Measurements from ENCODE around the gene HRH1.
"Not testable (repeated sequence)": the region's sequence is repeated elsewhere in the genome, so short reads cannot be mapped to it uniquely, and the experiment has no call there.

Gene HRH1, protein sequence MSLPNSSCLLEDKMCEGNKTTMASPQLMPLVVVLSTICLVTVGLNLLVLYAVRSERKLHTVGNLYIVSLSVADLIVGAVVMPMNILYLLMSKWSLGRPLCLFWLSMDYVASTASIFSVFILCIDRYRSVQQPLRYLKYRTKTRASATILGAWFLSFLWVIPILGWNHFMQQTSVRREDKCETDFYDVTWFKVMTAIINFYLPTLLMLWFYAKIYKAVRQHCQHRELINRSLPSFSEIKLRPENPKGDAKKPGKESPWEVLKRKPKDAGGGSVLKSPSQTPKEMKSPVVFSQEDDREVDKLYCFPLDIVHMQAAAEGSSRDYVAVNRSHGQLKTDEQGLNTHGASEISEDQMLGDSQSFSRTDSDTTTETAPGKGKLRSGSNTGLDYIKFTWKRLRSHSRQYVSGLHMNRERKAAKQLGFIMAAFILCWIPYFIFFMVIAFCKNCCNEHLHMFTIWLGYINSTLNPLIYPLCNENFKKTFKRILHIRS

DNA sequence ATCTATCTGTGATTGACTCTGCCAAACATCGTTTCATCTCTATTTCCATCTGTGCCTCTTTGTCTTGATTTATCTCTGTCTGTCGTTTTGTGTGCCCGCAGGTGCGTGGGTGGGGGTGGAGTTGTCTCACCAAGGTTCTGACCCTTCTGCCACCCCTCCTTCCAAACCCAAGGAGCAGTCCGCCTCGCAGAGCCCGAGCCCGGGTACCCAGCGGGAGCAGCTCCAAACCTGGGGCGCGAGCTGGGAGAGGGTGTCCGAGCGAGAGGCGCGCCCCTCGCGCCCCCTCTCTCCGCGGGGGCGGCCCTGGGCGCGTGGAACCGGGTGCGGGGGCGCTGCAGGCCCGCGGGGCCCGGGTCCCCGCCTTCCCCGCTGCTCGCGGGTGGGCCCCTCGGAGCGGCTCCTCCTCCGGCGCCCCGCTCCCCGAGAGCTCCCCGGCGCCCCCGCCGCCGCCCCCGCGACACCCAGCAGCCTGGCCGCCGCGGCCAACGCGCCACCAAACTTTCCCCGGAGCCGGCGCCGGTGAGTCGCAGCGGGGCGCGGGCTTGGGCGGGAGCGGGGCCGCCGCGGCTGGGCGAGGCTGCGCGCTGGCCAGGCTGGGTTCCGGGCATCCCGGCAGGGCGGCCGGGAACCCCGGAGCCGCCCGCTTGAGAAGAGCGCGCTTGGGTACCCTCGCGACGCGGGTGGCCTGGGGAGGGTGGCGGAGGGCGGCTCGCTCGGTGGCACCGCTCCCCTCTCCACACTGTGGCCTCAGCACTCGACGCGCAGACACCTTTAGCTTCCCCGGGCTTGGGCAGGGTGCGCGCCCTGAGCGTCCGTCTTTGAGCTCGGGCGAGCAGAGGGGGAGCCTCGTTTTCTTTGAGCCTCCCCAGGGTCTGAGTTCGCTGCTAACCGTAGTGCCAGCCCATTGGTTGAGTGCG, at the start of gene HRH1:
Gene HRH1 (plus strand): TSS at position 458 of the 917 bp plus-strand sequence. CDS start 104,545 bp downstream, outside the sequence.
- DNase-seq (ENCODE audit: low read depth) = no peak

- not testable (repeated sequence) for DNase-seq (ENCODE audit: low read depth)
Observed at GRCh38 chr3:11113316-11113715, 41.0 kb upstream of the HRH1 start.

- no peak for DNase-seq (ENCODE audit: low read depth)
Observed at GRCh38 chr3:11115548-11115947, 38.7 kb upstream of the HRH1 start.

DNA sequence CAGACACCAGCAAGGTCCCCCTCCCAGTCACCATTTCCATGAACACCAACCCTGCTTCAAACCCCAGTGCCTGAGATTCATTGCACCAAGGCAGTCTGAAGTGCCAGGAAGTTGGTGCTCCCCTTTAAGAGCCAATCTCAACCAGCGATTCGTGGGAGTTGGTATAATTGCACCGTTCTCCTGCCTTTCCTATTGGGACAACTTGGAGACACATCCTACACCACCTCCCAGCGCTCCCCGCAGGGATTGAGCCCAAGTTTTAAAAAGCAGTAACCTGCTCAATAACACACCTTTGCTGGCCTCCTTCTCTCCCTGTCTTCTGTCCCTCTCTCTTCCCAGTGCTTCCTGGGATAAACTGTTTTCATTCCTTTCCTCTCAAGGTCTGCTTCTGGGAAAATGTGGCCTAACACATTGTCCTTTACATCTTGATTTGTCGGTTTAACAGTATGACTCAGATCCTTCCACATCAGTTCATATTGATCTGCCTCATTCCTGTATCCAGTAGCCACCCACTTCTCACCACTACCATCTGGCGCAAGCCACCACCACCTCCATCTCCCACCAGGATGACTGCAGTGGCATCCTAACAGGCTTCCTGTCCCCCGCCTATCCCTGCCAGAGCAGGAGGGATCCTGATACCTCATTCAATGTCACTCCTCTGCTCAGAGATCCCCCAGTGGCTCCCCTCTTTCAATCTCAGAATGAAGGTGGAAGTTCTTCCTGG, 37.8 kb upstream of the HRH1 start:
- DNase-seq (ENCODE audit: low read depth) = no peak

DNA sequence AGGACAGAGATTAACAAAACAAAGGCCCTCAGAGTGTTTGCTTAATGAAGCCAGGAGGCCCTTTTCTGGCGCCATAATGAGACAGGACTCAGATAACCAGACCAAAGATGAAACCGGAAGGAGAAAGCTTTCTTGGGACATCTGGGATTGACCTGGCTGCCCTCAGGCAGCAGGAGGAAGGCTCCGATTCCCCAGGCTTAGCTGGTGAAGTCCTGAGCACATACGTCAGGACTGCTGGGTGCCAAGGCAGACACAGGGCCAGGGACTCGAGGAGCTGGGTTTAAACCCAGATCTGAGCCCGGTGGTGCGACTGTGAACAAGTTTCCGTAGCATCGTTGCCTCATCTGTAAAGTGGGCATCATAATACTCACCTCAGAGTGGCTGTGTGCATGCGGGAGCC, 36.7 kb upstream of the HRH1 start:
- DNase-seq (ENCODE audit: low read depth) = no peak

DNA sequence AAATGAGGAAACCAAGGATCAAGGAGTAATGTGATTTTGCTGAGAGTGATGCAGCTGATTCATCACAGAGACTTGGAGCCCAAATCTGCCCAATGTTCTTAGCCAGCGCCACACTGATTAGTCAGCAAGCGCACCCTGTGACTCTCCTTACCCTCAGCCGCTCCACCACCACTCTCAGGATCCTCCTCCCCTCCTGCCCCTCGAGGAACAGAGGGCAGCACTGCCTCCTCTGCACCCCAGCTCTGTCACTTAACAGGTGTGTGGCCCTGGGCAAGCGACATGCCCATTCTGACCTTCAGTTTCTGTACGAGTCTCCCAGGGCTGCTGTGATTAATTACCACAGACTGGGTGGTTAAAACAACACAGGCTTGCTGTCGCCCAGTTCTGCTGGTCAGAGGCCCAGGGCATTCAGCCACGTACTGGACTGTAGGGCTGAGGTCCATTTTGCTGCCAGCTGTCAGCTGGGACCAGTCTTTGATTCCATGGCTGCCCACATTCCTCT, 36.1 kb upstream of the HRH1 start:
- no peak for DNase-seq (ENCODE audit: low read depth)

DNA sequence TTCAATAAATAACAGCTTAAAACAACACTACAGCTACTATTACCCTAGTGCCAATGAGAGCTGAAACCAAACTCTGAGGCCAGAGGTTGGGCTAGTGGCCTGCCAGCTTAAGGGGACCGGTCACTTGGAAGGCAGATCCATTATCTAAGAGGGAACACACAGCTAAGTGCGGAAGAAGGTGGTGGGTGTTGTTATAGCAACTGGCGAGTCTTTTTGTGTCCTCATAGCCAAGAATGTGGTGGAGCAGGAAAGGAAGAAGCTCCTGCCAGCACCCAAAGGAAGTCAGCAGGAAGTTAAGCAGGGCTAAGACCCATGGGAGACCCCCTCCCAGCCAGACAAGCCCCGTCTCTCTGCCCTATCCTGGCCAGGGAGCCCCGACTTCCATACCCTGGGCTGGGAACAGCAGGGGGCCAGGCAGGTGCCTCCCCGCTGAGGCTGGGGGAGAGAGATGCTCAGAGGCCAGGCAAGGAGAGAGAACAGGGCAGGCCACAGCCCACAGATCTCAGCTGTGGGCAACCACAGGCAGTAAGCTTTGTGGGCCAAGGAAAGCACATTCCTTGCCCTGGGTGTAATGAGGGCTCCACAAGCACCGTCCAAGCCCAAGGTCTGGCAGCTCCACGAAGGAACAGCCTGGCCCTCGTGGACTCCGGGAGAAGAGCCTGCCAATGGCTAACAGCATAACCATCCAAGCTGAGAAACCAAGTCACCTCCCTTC, 34.0 kb upstream of the HRH1 start:
- no peak for DNase-seq (ENCODE audit: low read depth)

- DNase-seq (ENCODE audit: low read depth) = no peak
Observed at GRCh38 chr3:11126653-11127052, 27.6 kb upstream of the HRH1 start.

GRCh38 chr3:11128682-11129632, 25.3 kb upstream of the HRH1 start:
- DNase-seq (ENCODE audit: low read depth) = no peak

DNA sequence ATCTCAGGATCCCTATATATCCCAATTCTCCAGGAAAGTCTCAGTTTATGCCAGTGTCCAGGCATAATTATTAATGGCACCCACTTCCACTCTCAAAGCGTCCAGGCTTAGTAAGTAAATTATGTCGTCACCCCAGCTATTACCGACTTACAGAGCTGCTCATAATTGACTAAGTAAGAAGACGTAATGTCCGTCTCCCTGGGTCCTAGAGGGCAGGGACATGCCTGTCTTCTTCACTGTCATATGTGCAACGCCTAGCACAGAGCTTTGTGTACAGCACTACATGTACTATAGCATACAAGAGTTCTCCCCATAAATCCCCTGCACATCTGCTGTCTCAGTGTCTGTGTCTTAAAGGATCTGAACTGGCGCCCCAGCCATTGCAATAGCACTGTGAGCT, 23.9 kb upstream of the HRH1 start:
- DNase-seq (ENCODE audit: low read depth) = no peak

GRCh38 chr3:11131371-11131770, 22.9 kb upstream of the HRH1 start:
- DNase-seq (ENCODE audit: low read depth) = no peak

DNA sequence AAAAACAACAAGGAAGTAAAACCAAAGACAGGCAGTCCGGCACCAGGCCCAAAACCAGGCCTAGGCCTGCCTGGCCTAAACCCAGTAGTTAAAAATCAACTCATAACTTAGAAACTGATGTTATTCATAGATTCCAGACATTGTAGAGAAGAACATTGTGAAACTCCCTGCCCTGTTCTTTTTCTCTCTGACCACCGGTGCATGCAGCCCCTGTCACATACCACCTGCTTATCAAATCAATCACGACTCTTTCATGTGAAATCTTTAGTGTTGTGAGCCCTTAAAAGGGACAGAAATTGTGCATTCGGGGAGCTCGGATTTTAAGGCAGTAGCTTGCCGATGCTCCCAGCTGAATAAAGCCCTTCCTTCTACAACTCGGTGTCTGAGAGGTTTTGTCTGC, 22.4 kb upstream of the HRH1 start:
- not testable (repeated sequence) for DNase-seq (ENCODE audit: low read depth)

DNA sequence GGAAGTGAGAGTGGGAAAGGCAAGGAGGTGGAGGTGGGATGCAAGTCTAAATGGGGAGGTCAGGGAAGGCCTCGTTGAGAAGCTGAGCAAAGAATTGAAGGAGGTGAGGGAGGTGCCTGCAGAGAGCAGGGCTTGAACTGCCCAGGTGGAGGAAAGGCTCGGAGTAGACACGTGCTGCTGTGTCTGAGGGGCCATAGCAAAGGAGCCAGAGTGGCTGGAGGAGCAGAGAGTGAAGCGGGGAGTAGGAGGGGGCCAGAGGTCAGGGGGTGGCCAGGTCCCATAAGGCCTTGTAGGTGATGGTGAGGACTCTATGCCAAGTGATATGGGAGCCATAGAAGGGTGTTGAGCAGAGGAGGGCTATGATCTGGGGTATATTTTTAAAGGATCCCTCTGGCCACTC, 21.4 kb upstream of the HRH1 start:
- DNase-seq (ENCODE audit: low read depth) = no peak

DNA sequence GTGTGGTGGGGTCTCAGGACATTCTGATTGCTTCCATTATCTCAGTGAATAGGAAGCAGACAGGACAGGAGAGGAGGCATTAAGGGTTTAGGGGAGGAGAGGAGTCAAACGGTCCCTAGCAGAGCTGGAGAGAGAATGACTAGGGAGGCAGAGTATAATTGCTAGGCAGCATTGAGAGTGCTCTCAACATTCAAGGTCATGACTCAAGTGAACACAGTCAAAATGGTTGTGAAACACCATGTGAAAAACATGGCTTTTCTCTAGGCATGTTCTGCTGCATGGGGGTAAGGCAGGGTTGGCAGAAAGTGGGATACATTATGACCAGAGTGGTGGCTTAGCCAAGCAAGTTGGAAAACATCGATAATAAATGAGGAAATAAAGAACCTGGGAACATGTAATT, 19.5 kb upstream of the HRH1 start:
- DNase-seq (ENCODE audit: low read depth) = no peak

- no peak for DNase-seq (ENCODE audit: low read depth)
Observed at GRCh38 chr3:11136116-11136515, 18.2 kb upstream of the HRH1 start.

DNA sequence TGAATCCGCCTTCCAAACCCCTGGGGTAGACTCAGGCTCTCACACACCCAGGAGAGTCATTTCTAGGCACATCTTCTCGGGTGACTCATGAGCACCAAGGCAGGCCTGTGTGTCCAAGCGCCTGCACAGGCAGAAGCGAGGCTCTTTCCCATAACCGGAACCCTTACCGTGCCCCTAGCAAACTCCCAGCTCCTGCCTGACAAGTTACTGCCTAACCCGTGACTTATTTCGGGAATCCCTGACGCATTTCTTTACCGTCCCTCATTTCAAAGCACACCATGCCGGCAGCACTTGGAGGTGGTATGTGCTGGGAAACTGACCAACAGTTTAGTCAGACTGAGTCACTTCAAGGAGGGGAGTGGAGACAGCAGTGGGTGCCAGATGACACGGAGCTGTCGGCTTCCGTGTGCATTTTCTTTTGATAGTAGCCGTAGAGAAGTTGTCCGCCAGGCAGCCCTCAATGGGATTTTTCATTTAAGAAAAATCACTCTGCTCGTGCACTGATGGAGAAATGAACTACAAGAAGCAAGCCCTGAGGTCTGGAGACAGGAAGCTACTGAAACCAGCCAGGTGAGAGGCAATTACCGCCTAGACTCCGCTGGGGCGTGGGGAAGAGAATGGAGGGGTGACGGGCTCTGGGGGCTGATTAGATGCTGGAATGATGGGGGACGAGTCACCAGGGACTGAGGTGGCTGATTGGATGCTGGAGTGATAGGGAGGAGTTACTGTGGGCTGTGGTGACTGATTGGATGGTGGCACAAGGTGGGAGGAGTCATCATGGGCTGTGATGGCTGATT, 17.3 kb upstream of the HRH1 start:
- DNase-seq (ENCODE audit: low read depth) = no peak

- DNase-seq (ENCODE audit: low read depth) = no peak
Observed at GRCh38 chr3:11137627-11137959, 16.7 kb upstream of the HRH1 start.

DNA sequence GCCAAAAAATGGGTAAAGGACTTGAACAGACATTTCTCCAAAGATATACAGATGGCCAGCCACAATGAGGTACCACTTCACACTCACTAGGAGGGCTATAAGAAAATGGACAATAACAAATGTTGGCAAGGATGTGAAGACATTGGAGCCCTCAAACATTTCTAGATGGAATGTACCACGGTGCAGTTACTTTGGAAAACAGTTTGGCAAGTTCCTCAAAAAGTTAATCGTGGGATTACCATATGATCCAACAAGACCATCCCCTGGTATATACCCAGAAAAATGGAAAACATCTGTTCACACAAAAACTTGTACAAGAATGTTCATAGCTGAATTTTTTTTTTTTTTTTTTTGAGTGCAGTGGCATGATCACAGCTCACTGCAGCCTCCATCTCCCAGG, 15.9 kb upstream of the HRH1 start:
- no peak for DNase-seq (ENCODE audit: low read depth)

GRCh38 chr3:11140030-11140712, 14.1 kb upstream of the HRH1 start:
- DNase-seq (ENCODE audit: low read depth) = no peak
